ENCODE results near the gene SFT2D1. TPM values are rescaled to one million over a fixed set of nuclear protein-coding genes. Genes with fewer than 3 reads are reported as not detected.

Gene SFT2D1
- total RNA-seq, 1 donor from 2014 or later, result 19.3 TPM

- no peaks in the 10 kb centered on the region for H3K27me3 ChIP-seq (ENCODE audit: low read depth)
- H3K4me3 ChIP-seq, result no peak overlapping the region
- peak overlapping the region; percentile 69 for H3K27ac ChIP-seq (replicated peaks)
- peaks cover 55% of the 10 kb centered on the region for H3K4me1 ChIP-seq
- intact Hi-C loops (cut with micrococcal nuclease), result no loop called here
- no peak for TF ChIP-seq CTCF (IDR thresholded peaks at IDR 0.05; ENCODE audit: borderline replicate concordance)
- peak; percentile 45 for DNase-seq
- peaks cover 28% of the 10 kb centered on the region for H3K36me3 ChIP-seq
- no peaks in the 10 kb centered on the region for H3K9me3 ChIP-seq (replicated peaks)
These were observed 18.7 kb upstream of the SFT2D1 start for GRCh38 chr6:166361077-166361429.

- DNase-seq, result no peak
- H3K27ac ChIP-seq (replicated peaks), result peak overlapping the region; percentile 69
- H3K36me3 ChIP-seq, result peaks cover 24% of the 10 kb centered on the region
- H3K4me1 ChIP-seq, result peaks cover 49% of the 10 kb centered on the region
- no peaks in the 10 kb centered on the region for H3K27me3 ChIP-seq (ENCODE audit: low read depth)
- no peak for TF ChIP-seq CTCF (IDR thresholded peaks at IDR 0.05; ENCODE audit: borderline replicate concordance)
- H3K9me3 ChIP-seq (replicated peaks), result no peaks in the 10 kb centered on the region
- intact Hi-C loops (cut with micrococcal nuclease), result no loop called here
- no peak overlapping the region for H3K4me3 ChIP-seq
These were observed 18.1 kb upstream of the SFT2D1 start for GRCh38 chr6:166360243-166361076.

GRCh38 chr6:166355552-166355951 lies 13.2 kb upstream of the SFT2D1 start:
- H3K27me3 ChIP-seq (ENCODE audit: low read depth), result no peaks in the 10 kb centered on the region
- H3K4me3 ChIP-seq, result no peak overlapping the region
- no peaks in the 10 kb centered on the region for H3K9me3 ChIP-seq (replicated peaks)
- no peak overlapping the region for H3K27ac ChIP-seq (replicated peaks)
- no peak for TF ChIP-seq CTCF (IDR thresholded peaks at IDR 0.05; ENCODE audit: borderline replicate concordance)
- intact Hi-C loops (cut with micrococcal nuclease), result no loop called here
- no peak for DNase-seq
- H3K4me1 ChIP-seq, result peaks cover 3% of the 10 kb centered on the region
- no peaks in the 10 kb centered on the region for H3K36me3 ChIP-seq

GRCh38 chr6:166354965-166355364 lies 12.6 kb upstream of the SFT2D1 start:
- no peak for TF ChIP-seq CTCF (IDR thresholded peaks at IDR 0.05; ENCODE audit: borderline replicate concordance)
- H3K4me3 ChIP-seq, result no peak overlapping the region
- H3K36me3 ChIP-seq, result no peaks in the 10 kb centered on the region
- DNase-seq, result no peak
- peaks cover 5% of the 10 kb centered on the region for H3K9me3 ChIP-seq (replicated peaks)
- no peak overlapping the region for H3K27ac ChIP-seq (replicated peaks)
- H3K4me1 ChIP-seq, result no peaks in the 10 kb centered on the region
- intact Hi-C loops (cut with micrococcal nuclease), result no loop called here
- H3K27me3 ChIP-seq (ENCODE audit: low read depth), result no peaks in the 10 kb centered on the region

DNA sequence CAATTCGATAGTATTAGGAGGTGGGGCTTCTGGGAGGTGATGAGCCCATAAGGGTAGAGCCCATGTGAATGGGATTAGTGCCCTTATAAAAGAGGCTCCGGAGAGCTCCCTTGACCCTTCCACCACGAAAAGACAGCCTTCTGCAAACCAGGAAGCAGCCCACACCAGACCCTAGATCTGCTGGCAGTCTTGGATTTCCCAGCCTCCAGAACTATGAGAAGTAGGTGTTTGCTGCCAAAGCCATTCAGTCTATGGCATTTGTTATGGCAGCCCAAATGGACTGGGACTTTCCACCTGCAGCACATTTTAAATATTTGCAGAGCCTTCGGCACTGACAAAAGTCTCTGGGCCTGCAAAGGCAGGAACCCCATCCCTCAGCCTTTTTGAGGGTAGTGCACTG lies 11.8 kb upstream of the SFT2D1 start:
- intact Hi-C loops (cut with micrococcal nuclease), result no loop called here
- Histone ChIP-seq H3K4me1 (no peaks in the 10 kb centered on the region), H3K9me3 (replicated peaks) (peaks cover 9% of the 10 kb centered on the region), H3K36me3 (no peaks in the 10 kb centered on the region), H3K27ac (replicated peaks) (no peak overlapping the region), H3K4me3 (no peak overlapping the region), H3K27me3 (ENCODE audit: low read depth) (no peaks in the 10 kb centered on the region)
- TF ChIP-seq CTCF (IDR thresholded peaks at IDR 0.05; ENCODE audit: borderline replicate concordance), result no peak
- DNase-seq, result no peak

Data from left ventricle myocardium inferior (tissue), 1 donor.